Thoracic aorta (tissue), 2 donors: Measurements from ENCODE around the gene NRXN3. TPM values are rescaled to one million over a fixed set of nuclear protein-coding genes. Genes with fewer than 3 reads are reported as not detected.

Source experiments
- ATAC-seq: fragments of 150-250 bp; one replicate; pipeline ENCODE4 v1.8.0; 2017; ENCODE audit warnings: low read depth; ENCODE audit not compliant: insufficient number of reproducible peaks, low FRiP score
- DNase-seq: peaks from one replicate; pipeline ENCODE4 v3.0.0-alpha.2; 2020; ENCODE audit warnings: low spot score
- H3K27ac ChIP-seq, 2 donors: fragments of 200-600 bp; sonication (generic); 1 replicate in 1 of 2; 2 replicates in 1 of 2; pipeline ENCODE4 v1.5.1; 2016; ENCODE audit warnings: mild to moderate bottlenecking in 2 of 2, moderate library complexity in 2 of 2
- H3K27me3 ChIP-seq: fragments of 200-600 bp; sonication (generic); replicated peaks from 2 replicates; pipeline ENCODE4 v1.6.0; 2016; ENCODE audit warnings: mild to moderate bottlenecking; ENCODE audit not compliant: insufficient read depth
- H3K36me3 ChIP-seq: fragments of 200-600 bp; sonication (generic); one replicate; pipeline ENCODE4 v1.5.1; 2016
- H3K4me1 ChIP-seq, 2 donors: fragments of 200-600 bp; sonication (generic); 1 replicate in 1 of 2; 2 replicates in 1 of 2; pipeline versions ENCODE4 v1.5.1 to v1.6.0; 2016; ENCODE audit warnings: low read depth in 2 of 2, mild to moderate bottlenecking in 1 of 2; ENCODE audit not compliant: control insufficient read depth in 1 of 2
- H3K4me3 ChIP-seq: fragments of 200-600 bp; sonication (generic); 2 replicates; pipeline ENCODE4 v1.5.1; 2016; ENCODE audit warnings: mild to moderate bottlenecking
- H3K9me3 ChIP-seq: fragments of 200-600 bp; sonication (generic); 2 replicates; pipeline ENCODE4 v1.5.1; 2016
- total RNA-seq, 2 donors: library from RNA; depleted of rRNA; stranded (reverse); fragments of >200 nt; gene quantifications; one replicate each; pipeline versions ENCODE4 v1.1.0 to v1.2.3, GENCODE V29; 2016
- TF ChIP-seq, protein P1 (sequence below): fragments of 200-600 bp; sonication (generic); IDR thresholded peaks from one replicate; pipeline ENCODE4 v1.5.1; 2019; ENCODE audit warnings: antibody characterized with exemption

The NRXN3 gene
- total RNA-seq, 2 donors from 2014 or later, result 5.6 to 33.3 TPM

- Histone ChIP-seq H3K9me3 (no peaks in the 10 kb centered on the region), H3K27me3 (no peaks in the 10 kb centered on the region), H3K4me3 (no peak overlapping the region), H3K4me1 (no peaks in the 10 kb centered on the region), H3K27ac (no peak overlapping the region), H3K36me3 (no peaks in the 10 kb centered on the region)
- DNase-seq, result no peak
- TF ChIP-seq, protein P1, sequence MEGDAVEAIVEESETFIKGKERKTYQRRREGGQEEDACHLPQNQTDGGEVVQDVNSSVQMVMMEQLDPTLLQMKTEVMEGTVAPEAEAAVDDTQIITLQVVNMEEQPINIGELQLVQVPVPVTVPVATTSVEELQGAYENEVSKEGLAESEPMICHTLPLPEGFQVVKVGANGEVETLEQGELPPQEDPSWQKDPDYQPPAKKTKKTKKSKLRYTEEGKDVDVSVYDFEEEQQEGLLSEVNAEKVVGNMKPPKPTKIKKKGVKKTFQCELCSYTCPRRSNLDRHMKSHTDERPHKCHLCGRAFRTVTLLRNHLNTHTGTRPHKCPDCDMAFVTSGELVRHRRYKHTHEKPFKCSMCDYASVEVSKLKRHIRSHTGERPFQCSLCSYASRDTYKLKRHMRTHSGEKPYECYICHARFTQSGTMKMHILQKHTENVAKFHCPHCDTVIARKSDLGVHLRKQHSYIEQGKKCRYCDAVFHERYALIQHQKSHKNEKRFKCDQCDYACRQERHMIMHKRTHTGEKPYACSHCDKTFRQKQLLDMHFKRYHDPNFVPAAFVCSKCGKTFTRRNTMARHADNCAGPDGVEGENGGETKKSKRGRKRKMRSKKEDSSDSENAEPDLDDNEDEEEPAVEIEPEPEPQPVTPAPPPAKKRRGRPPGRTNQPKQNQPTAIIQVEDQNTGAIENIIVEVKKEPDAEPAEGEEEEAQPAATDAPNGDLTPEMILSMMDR, result no peak
- no peak for ATAC-seq
Observed at GRCh38 chr14:78714711-78715110, 544.5 kb downstream of the NRXN3 start.

GRCh38 chr14:78721756-78722480 is 551.7 kb downstream of the NRXN3 start:
- TF ChIP-seq, protein P1, result no peak
- H3K27ac ChIP-seq, result no peak overlapping the region
- no peaks in the 10 kb centered on the region for H3K27me3 ChIP-seq
- ATAC-seq (no peak), DNase-seq (no peak)
- H3K36me3 ChIP-seq, result no peaks in the 10 kb centered on the region
- H3K4me3 ChIP-seq, result no peak overlapping the region
- H3K4me1 ChIP-seq, result no peaks in the 10 kb centered on the region
- no peaks in the 10 kb centered on the region for H3K9me3 ChIP-seq

DNA sequence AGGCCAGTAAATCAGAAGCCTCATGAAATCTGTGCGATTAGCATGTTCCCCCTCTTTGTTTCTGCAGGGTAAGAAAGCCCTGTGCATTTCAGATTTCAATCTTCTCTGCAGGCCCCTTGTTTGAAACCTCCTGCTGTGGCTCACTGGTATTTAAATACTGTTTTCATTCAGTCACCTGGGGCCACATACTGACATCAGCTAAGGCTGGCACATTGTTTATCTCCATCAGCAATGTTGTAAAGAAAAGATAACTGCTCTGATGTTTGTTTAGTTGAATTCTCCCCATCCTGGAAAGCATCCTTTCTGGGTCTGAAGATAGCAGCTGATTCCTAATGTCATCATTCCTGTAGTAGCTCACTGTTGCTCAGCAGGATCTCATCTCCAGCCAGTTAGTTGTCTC is 554.9 kb downstream of the NRXN3 start:
- no peaks in the 10 kb centered on the region for H3K36me3 ChIP-seq

DNA sequence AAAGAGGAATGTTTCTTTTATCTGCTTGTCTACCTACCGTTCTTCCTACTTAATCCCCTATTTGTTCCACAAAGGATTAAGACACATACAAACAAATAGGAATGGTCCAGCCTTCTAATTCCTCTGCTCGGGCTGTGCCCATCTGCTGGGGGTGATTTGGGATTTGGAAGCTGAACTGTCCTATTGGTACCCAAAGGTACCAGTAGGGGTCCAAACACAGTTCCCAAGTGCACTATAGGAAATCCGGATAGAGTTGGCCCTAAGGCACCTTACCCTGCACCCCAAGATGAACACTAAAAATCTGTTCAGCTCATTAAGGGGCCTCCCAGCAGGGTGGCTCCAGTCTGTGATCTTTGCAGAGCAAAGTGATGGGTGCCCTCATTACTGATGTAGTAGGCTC is 566.9 kb downstream of the NRXN3 start:
- no peak overlapping the region for H3K27ac ChIP-seq
- H3K27me3 ChIP-seq, result no peaks in the 10 kb centered on the region
- no peaks in the 10 kb centered on the region for H3K4me1 ChIP-seq
- TF ChIP-seq, protein P1, result no peak
- ATAC-seq (no peak), DNase-seq (no peak)
- H3K9me3 ChIP-seq, result no peaks in the 10 kb centered on the region
- no peaks in the 10 kb centered on the region for H3K36me3 ChIP-seq
- H3K4me3 ChIP-seq, result no peak overlapping the region

More for the DNA sequence above, 554.9 kb downstream of the NRXN3 start:
- H3K27ac ChIP-seq, result no peak overlapping the region
- TF ChIP-seq, protein P1, result no peak
- no peaks in the 10 kb centered on the region for H3K27me3 ChIP-seq
- ATAC-seq, result no peak
- H3K4me1 ChIP-seq, result no peaks in the 10 kb centered on the region
- no peak overlapping the region for H3K4me3 ChIP-seq
- H3K9me3 ChIP-seq, result no peaks in the 10 kb centered on the region
- DNase-seq, result no peak

DNA sequence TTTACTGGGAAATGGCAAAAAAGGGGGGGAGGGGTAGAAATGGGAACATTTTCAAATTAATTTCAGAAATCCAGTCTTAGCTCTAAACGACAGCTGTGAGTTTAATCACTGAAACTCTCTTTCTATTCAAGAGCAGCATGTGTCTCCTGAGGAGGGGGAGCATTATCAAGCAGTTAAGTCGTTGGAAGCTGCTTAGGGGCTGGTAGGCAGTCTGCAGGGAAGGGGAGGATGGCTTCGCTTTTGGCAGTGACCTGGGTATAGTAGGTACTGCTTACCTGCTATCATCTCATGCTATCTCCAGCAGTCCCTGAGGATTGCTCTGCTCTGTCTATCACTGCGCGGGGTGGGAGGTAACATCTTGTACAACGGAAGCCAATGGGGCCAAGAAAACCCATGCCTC is 567.4 kb downstream of the NRXN3 start:
- TF ChIP-seq, protein P1, result no peak
- Histone ChIP-seq H3K9me3 (no peaks in the 10 kb centered on the region), H3K36me3 (no peaks in the 10 kb centered on the region), H3K27ac (no peak overlapping the region), H3K27me3 (no peaks in the 10 kb centered on the region), H3K4me3 (no peak overlapping the region), H3K4me1 (no peaks in the 10 kb centered on the region)
- ATAC-seq (no peak), DNase-seq (no peak)
